DND-41 (cell line): ENCODE data around the gene ANO6.

Experiments
- CTCF ChIP-seq: IDR thresholded peaks from 2 replicates; pipeline ENCODE4 v1.5.1; 2012; ENCODE audit warnings: borderline replicate concordance, low read length, moderate library complexity, mild to moderate bottlenecking; ENCODE audit not compliant: poor library complexity, severe bottlenecking; ENCODE audit errors: extremely low read depth
- EZH2 ChIP-seq: IDR thresholded peaks from 3 replicates; pipeline ENCODE4 v1.6.1; 2012; ENCODE audit warnings: borderline replicate concordance, low read depth, mild to moderate bottlenecking, moderate library complexity, low read length, inconsistent platforms; ENCODE audit not compliant: severe bottlenecking

GRCh38 chr12:45478931-45479330 is 263.0 kb downstream of the ANO6 start:
- TF ChIP-seq EZH2 (no peak), CTCF (no peak)
